Occipital lobe (tissue), 2 donors: Measurements from ENCODE around the gene ARHGEF25. TPM values are rescaled to one million over a fixed set of nuclear protein-coding genes. Genes with fewer than 3 reads are reported as not detected.
"Not testable (repeated sequence)": the region's sequence is repeated elsewhere in the genome, so short reads cannot be mapped to it uniquely, and the experiment has no call there.

Experiments
- DNase-seq: peaks from one replicate; lab custom pipeline; 2025; lab: John Stamatoyannopoulos, UW
- total RNA-seq: library from RNA; depleted of rRNA; stranded (reverse); fragments of >200 nt; gene quantifications from one replicate; pipeline ENCODE4 v1.2.3, GENCODE V29; 2014

Gene ARHGEF25
- total RNA-seq, 1 donor from 2014 or later: 49.4 TPM

DNA sequence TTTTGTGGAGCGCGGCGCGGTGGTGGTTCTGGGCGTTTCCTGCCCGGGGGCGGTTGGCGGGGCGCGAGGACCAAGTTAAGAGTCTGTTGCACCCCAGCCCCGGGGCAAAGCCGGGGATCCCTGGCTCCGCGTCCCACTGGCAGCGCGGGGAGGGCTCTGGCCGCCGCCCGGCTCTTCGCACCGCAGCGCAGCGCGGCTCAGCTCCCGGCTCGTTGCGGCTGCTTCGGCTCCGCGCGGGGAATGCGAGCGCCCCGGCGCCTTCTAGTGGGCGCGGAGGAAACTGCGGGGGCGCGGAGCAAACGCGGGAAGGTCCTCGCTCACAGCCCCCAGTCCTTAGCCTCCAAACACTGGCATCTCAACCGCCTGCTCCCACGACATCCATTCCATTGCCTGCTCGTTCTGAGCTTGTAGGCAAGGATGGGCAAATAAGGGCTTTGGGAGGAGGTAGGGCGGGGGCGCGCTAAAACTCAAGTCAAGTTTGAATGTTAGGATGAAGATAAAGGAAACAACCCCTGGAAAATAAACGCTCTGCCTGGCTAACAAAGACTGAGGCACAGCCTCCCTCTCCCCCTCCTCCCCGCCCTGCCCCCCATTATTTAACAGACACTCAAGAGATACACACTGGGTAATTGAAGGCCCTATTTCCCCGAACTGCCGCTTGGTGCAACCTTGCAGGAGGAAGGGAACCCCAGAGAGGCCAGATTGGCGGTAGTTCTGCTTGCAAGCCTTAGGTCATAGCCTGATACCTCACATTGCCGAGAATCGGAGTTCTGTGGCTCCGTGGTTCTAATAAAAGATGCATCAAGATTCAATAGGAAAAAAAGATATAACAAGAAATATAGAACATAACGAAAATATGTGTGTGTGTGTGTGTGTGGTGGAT, 22.0 kb downstream of the ARHGEF25 start, which contains the start of gene B4GALNT1:
TSS of gene B4GALNT1 (minus strand) at position 244 of the 883 bp plus-strand sequence. CDS start 1,069 bp downstream, outside the sequence.
- DNase-seq: peak; percentile 60

DNA sequence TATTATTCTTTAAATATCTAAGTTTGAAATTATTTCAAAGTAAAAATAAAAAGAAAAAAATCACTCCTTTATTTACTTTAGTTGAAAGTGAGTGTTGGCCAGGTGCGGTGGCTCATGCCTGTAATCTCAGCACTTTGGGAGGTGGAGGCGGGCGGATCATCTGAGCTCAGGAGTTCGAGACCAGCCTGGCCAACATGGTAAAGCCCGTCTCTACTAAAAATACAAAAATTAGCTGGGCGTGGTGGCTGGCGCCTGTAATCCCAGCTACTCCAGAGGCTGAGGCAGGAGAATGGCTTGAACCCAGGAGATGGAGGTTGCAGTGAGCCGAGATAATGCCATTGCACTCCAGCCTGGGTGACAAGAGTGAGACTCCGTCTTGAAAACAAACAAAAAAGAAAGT, 25.5 kb downstream of the ARHGEF25 start:
- DNase-seq: not testable (repeated sequence)

GRCh38 chr12:57637364-57637763, 26.1 kb downstream of the ARHGEF25 start:
- DNase-seq: no peak

GRCh38 chr12:57638096-57638495, 26.9 kb downstream of the ARHGEF25 start:
- DNase-seq: no peak

GRCh38 chr12:57640175-57641042, 29.2 kb downstream of the ARHGEF25 start:
- DNase-seq: no peak

DNA sequence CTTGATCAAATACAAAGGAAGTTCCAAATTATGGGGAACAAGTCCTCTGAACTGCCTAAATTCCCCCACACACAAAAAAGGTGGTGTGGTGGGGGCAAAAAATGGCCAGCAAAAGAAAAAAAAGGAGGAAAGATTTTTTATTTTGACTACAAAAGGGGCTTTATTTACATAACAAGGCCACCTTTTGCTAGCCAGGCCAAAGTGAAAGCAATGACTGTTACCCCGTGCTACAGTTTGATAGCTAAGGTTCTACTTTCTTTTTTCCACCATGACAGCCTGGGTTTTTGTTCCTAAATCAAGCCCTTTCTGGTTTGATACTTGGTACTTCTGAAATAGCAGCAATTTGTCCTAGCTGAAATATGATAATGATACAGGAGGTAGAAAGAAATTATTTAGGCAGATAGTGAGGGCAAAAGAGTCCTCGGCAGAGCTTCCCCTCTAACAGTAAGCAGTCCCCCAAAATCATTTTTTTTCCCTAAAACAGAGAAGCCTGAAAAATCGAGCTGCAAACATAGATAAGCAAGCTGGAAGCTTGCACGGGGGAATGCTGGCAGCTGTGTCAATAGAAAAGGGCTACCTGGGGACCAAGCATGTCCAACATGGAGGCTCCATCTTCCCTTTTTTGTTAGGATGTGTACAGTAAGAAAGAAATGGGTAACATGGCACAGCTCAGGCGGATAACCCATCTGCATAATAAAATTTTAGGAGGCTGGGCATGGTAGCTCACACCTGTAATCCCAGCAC, 30.6 kb downstream of the ARHGEF25 start:
- DNase-seq: no peak

GRCh38 chr12:57645990-57646658, 34.9 kb downstream of the ARHGEF25 start:
- DNase-seq: not testable (repeated sequence)

DNA sequence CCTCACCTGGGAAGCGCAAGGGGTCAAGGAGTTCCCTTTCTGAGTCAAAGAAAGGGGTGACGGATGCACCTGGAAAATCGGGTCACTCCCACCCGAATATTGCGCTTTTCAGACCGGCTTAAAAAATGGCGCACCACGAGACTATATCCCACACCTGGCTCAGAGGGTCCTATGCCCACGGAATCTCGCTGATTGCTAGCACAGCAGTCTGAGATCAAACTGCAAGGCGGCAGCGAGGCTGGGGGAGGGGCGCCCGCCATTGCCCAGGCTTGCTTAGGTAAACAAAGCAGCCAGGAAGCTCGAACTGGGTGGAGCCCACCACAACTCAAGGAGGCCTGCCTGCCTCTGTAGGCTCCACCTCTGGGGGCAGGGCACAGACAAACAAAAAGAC, 35.4 kb downstream of the ARHGEF25 start:
- DNase-seq: not testable (repeated sequence)

DNA sequence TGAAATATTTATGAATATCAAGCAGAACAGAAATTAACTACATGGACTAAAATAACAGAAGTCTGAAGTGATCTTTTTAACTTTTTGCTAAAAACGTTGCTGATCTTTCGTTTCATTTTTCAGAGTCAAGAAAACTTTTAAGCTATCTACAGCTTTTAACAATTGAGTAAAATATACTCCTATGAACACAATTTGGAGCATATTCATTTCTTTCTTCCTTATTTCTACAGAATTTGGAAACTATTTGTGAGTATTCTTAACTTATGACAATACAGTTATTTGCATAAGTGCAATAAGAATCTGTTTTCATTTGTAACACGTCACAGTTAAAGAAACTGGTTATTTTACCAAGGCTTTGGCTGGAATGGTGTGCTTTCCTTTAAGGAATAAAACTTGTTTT, 42.8 kb downstream of the ARHGEF25 start:
- no peak for DNase-seq

DNA sequence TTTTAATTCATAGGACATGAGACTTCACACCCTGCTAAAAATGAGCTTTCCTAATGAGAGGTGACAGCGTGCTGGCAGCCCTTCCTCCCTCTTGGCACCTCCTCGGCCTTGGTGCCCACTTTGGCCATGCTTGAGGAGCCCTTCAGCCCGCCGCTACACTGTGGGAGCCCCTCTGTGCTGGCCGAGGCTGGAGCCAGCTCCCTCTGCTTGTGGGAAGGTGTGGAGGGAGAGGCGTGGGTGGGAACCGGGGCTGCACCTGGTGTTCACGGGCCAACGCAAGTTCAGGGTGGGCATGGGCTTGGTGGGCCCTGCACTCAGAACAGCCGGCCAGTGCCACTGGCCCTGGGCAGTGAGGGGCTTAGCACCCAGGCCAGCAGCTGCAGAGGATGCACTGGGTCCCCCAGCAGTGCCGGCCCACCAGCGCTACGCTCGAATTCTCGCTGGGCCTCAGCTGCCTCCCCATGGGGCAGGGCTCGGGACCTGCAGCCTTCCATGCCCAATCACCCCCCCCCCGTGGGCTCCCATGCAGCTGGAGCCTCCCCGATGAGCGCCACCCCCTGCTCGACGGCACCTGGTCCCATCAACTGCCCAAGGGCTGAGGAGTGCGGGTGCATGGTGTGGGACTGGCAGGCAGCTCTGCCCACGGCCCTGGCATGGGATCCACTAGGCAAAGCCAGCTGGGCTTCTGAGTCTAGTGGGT, 44.5 kb downstream of the ARHGEF25 start:
- DNase-seq: no peak

DNA sequence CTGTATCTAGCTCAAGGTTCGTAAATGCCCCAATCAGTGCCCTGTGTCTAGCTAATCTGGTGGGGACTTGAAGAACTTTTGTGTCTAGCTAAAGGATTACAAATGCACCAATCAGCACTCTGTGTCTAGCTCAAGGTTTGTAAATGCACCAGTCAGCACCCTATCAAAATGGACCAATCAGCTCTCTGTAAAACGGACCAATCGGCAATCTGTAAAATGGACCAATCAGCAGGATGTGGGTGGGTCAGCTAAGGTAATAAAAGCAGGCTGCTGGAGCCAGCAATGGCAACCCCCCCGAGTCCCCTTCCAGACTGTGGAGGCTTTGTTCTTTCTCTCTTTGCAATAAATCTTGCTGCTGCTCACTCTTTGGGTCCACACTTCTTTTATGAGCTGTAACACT, 45.2 kb downstream of the ARHGEF25 start:
- not testable (repeated sequence) for DNase-seq

- no peak for DNase-seq
Observed at GRCh38 chr12:57657744-57658143, 46.5 kb downstream of the ARHGEF25 start.

DNA sequence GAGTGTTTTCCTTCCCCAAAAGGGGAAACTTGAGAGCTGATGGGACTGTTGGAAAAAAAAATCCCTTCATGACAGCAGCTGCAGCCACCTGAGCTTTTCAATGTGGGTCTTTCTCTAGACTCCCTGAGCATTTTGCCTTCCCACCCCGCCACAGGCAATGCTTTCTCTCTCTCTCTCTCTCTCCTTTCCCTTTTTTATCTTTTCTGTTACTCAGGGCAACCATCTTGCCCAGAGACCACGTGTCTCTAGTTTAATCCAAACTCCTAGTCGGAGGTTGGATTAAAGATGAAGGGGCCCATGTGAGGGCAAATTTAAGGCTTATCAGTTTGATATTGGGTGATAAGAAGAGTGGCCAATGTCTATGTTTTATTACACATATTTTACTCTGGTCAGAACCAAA, 47.7 kb downstream of the ARHGEF25 start:
- DNase-seq: no peak

GRCh38 chr12:57661376-57661775, 50.1 kb downstream of the ARHGEF25 start:
- DNase-seq: no peak

GRCh38 chr12:57665066-57665820, 54.0 kb downstream of the ARHGEF25 start:
- DNase-seq: not testable (repeated sequence)
